HG03064 (cell line): Measurements from ENCODE around the gene LAMA2.

Experiments used
- ATAC-seq: cut with Tn5 transposase; IDR thresholded peaks from one replicate; pipeline ENCODE4 v1.9.1; 2021; ENCODE audit warnings: low read depth; ENCODE audit not compliant: unreplicated experiment

The LAMA2 gene

GRCh38 chr6:129203190-129203900, 320.4 kb downstream of the LAMA2 start:
- ATAC-seq = no peak

GRCh38 chr6:129206821-129207220, 323.9 kb downstream of the LAMA2 start:
- no peak for ATAC-seq

GRCh38 chr6:129207832-129208231, 324.9 kb downstream of the LAMA2 start:
- no peak for ATAC-seq

- no peak for ATAC-seq
Measured at GRCh38 chr6:129208415-129209034, 325.6 kb downstream of the LAMA2 start.

GRCh38 chr6:129209355-129209754, 326.4 kb downstream of the LAMA2 start:
- no peak for ATAC-seq

- no peak for ATAC-seq
Measured at GRCh38 chr6:129210684-129211083, 327.7 kb downstream of the LAMA2 start.

- no peak for ATAC-seq
Measured at GRCh38 chr6:129211626-129212025, 328.7 kb downstream of the LAMA2 start.

- ATAC-seq = no peak
Measured at GRCh38 chr6:129212081-129212480, 329.1 kb downstream of the LAMA2 start.

GRCh38 chr6:129215246-129215645, 332.3 kb downstream of the LAMA2 start:
- no peak for ATAC-seq

- ATAC-seq = no peak
Measured at GRCh38 chr6:129215916-129216520, 333.1 kb downstream of the LAMA2 start.

GRCh38 chr6:129217701-129218100, 334.8 kb downstream of the LAMA2 start:
- no peak for ATAC-seq

- ATAC-seq = no peak
Measured at GRCh38 chr6:129233458-129234134, 350.7 kb downstream of the LAMA2 start.

GRCh38 chr6:129235167-129236000, 352.4 kb downstream of the LAMA2 start:
- no peak for ATAC-seq

- ATAC-seq = peak; percentile 60
Measured at GRCh38 chr6:129236001-129236517, 353.1 kb downstream of the LAMA2 start.

- ATAC-seq = no peak
Measured at GRCh38 chr6:129238991-129239390, 356.1 kb downstream of the LAMA2 start.

GRCh38 chr6:129239825-129240491, 357.0 kb downstream of the LAMA2 start:
- no peak for ATAC-seq

- no peak for ATAC-seq
Measured at GRCh38 chr6:129240492-129240853, 357.5 kb downstream of the LAMA2 start.

- ATAC-seq = no peak
Measured at GRCh38 chr6:129242546-129242945, 359.6 kb downstream of the LAMA2 start.

- ATAC-seq = no peak
Measured at GRCh38 chr6:129243377-129243776, 360.4 kb downstream of the LAMA2 start.

- ATAC-seq = no peak
Measured at GRCh38 chr6:129248946-129249345, 366.0 kb downstream of the LAMA2 start.
